ENCODE data around the gene RAG2.

Gene RAG2

DNA sequence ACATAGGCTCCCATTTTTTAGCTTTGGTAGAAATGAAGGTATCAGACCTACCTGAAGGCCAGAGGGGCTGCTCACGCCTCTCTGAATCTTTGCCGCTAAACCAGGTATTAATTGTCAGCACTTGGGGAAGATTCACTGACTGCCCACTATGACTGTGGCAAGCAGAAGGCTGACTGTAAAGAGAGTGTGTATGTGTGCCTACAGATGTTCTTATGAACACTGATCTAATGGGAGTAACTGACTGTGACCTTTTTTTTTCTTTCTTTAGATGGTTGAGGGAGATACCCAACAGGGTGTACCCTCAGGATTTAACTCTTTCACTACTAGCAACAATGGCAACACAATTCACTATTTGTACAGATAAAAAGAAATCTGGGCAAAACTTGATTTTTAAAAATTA, at the start of gene RAG2:
Gene RAG2, minus strand, starts transcription at position 186 of the 400 bp plus-strand sequence. CDS start 4,068 bp downstream, outside the sequence.
- DNase-seq (ENCODE audit: low read depth in 2 of 2), result no peak

DNA sequence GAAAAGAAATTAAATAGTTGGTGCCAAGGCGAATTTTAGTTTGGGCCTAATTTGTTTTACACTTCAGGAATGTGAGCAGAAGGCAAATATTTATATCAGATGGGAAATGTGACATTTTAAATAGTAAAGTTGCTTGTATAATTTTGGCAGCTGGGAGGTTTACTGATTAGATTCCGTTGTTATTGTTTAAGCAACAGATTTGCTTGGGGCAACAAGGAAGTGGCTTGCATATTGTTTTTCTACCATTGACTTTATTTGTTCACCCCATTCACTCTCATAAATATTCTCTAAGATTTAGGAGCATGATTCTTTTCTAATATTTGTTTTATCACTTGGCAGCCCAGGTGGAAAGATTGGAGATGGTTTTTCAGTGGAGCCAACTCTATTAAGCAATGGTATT, 40.5 kb upstream of the RAG2 start:
- no peak for DNase-seq (ENCODE audit: low read depth in 2 of 2)

DNA sequence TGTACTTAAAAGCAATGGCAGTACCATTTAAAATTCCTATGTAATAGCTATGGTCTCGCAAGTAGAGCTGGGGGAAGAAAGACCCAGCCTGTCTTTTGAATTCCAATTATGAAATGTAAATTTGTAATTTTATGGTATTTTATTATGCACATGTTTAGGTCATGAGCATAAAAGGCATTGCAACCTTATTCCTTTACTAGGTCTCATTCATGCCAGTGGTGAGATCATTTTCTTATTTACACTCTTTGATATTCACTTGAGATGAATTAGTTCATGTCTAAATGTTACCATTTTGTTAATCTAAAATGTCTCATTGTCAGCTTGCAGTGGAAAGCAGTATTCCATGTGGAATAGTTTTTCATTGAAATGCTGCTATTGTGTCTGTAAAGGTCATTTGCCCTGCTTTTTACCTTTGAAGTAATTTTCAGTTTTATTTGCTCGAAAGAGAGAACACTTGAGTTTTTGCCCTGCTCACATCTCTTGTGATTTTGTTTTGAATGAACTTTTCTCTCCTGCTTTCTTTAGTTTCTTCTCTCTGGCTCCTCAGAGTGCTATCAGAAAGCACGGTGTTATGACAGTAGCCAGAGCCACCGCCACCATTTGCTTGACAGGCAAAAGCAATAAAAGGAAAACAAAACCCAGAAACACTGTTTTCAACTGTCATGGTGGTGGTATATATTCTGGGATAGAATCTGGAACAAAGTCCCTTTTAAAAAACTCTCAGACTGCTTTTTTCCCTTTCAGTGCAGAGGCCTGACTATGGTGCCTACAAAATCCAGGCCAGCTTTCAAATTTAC, 37.2 kb upstream of the RAG2 start:
- DNase-seq (ENCODE audit: low read depth in 2 of 2), result no peak

DNA sequence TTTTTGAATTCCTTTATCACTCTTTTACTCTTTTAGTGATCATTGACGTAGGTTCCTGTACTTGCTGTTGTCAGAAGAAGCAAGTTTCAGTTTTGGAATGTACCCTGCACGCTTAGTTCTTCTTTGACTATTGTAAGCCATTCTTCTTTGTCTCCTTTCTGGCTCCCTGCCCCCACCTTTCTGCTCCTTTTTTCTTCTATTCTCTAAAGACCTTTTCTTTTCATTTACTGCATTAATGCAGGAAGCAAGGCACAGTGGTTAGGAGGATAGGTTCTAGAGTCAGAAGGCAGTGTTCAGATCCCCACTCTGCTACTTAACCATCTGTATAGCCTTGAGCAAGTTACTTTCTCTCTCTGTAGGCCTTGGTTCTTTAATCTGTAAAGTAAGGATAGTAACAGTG, 33.7 kb upstream of the RAG2 start:
- DNase-seq (ENCODE audit: low read depth in 2 of 2), result no peak

DNA sequence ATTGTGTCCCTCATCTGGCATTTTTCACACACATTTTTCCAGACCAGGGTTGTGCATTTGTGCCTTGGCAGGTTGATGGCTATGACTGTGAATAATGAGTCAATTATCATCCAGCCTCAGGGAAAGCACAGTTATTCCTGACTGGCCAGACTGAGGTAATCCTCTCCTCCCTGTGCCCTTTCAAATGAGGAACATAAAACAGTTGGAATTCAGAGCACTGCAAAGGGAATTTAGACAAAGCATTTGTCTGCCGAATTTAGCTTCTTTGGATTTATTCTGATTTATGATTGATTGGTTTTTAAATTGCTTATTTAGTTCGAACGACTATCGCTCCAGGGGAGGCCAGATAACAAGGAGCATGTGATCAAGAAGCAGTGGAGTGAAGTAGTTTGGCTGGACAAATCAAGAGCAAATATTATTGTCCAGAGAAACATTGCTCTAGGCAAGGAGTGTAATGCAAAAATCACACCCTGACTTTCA, 30.8 kb upstream of the RAG2 start:
- no peak for DNase-seq (ENCODE audit: low read depth in 2 of 2)

DNA sequence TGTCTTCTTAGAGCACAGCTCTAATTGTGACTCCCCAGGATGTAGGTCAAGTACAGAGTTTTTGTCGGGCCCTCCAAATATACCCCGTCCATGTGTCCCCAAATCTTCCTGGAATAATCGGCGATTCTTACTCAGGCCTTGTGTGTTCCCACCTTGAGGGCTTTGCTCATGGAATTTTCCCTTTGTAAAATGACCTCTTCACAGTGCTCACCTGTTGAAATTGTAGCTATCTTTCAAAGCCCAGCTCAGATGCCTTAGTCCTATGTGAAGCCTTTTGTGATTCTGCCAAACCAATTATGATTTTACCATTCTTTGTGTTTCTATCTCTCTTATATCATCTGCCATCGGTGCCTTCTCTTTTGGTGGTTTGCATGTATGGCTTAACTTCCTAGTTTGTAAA, 30.1 kb upstream of the RAG2 start:
- no peak for DNase-seq (ENCODE audit: low read depth in 2 of 2)

DNA sequence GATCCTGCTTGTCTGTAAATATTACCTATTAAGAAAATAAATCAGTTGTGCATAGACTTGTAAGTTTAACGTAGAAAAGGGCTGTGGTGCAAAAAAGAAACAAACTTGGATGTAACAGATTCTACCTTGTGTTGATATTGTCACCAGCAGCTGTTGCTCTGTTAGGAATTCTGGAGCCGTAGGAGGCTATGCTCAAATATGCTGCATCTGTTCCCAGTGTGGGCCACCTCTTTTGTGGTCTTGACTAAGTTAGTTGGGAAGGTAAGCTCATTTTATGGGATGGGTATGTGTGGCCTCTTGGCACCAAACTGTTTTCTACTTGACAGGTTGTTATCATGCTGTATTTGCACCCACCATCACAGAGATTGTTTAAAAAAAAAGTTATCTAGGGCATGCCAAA, 29.4 kb upstream of the RAG2 start:
- DNase-seq (ENCODE audit: low read depth in 2 of 2), result no peak

DNA sequence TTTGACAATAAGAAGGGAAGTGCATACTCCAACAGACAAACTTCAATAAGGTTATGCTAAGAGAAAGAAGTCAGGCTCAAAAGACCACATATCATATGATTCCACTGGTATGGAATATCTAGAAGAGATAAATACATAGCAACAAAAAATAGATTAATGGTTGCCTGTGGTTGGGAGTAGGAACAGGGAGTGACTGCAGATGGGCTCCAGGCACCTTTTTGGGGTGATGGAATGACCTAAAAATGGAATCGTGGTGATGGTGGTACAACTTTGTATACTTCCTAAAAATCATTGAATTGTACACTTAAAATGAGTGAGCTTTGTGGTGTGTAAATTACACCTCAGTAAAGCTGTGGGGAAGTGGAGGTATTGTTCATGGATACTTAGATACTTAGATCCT, 29.0 kb upstream of the RAG2 start:
- DNase-seq (ENCODE audit: low read depth in 2 of 2), result no peak

DNA sequence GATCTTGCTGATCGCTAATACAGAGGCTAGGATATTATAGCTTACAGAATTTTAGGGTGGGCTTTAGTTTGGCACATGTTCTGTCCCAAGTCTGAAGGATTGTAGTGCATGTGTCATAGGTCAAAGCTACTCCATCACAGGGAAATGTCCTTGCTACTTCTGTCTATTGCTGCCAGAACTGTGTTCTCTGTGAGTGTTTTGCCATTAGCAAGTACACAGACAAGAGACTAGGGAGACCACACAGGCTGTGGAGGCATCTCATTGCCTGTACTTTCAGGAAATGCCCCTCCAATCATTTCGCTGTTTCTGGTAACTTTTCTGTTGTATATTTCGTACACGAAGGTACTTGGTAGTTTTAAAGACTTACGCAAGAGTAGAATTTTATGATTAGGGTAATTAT, 25.5 kb upstream of the RAG2 start:
- no peak for DNase-seq (ENCODE audit: low read depth in 2 of 2)

DNA sequence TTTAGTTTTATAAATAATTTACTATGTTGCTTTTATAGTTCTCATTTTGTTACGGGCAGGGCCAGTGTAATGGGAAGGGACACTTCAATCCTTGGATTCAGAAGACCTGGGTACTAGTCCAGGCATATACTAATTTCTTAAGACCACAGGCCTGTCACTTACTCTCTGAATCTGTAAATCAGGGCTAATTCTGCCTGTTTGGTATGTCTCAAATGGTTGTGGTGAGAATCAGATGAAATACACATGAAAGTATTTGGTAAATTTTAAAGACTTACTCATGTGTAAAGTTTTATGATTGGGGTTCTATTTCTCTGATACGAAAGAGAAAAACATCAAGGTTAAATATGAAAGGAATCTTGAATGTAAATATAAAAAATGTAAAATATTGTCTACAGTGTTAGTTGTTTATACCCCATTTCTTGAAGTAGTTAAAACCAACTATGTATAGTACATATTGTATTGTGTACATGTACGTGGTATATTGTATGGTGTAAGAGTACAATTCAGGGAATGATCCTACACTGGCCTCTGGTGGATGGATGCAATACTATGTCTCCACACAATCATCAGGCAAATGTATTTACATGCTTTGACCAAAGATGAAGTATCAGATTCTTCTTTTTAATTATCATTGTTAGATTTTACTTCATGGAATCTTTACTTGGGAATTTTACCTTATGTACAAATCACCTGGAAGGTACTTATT, 24.5 kb upstream of the RAG2 start:
- DNase-seq (ENCODE audit: low read depth in 2 of 2), result no peak

DNA sequence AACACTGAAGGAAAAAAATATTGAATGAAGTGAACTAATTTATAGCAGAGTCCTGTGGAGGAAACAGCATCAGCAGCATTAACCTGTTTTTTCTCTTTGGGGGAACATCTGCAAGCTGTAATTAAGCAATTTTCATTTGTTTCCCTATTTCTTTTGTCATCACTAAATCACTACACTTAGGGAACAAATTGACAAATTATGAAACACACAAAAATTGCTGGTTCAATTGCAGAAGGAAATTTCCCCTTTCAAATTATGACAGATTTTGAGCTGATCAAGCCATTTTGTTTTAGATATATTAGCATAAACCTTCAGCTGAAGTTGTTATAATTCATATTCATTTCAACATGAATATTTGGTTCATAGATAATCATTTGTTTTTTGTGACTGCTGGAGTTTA, 22.2 kb upstream of the RAG2 start:
- DNase-seq (ENCODE audit: low read depth in 2 of 2), result no peak

DNA sequence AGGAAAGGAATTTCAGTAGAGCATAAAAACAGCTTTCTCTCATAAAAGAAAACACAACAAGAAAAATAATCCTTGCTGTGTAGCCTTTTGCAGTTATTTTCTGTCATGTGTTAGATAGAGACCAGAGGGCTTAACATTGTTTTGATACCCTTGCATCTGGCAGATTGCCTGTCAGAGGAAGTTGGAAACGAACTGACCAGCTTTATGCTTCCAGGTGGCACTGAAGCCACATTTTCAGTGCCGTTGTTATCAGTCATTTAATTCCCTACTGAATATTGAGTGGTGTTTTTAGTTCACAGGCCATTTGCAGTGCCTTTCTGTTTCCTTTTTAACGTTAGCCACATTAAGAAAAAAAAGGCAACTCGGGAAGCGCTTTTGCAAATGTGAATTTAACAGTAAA, 21.5 kb upstream of the RAG2 start:
- no peak for DNase-seq (ENCODE audit: low read depth in 2 of 2)

DNA sequence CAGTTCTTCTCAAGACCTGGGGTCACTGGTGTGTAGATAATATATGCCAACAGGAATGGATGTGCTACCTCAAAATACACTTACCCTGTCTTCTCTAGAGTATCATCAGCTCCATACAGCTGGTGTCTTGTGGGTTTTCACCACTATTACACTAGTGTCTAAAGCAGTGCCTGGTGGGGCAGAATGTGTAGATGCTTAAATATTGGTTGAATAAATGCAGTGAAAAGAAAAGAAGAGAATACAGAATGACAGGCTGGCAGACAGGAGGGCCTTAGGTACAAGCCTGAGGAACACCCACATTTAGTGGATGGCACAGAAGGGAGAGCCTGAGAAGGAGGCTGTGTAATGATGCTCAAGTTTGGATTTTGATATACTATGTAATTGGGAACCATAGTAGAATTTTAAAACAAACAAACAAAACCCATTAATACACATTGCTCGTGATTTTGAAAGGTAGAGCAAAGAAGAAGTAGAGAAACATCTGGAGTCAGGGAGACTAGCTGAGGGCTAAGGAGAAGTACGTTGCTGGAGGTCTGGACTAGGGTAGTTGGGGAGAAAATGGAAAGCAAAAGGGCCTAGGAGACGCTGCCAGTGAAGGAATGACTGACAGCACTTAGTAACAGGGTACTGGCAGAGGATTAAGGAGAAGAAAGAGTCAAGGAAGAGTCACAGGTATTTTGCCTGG, 20.5 kb upstream of the RAG2 start:
- DNase-seq (ENCODE audit: low read depth in 2 of 2), result no peak

DNA sequence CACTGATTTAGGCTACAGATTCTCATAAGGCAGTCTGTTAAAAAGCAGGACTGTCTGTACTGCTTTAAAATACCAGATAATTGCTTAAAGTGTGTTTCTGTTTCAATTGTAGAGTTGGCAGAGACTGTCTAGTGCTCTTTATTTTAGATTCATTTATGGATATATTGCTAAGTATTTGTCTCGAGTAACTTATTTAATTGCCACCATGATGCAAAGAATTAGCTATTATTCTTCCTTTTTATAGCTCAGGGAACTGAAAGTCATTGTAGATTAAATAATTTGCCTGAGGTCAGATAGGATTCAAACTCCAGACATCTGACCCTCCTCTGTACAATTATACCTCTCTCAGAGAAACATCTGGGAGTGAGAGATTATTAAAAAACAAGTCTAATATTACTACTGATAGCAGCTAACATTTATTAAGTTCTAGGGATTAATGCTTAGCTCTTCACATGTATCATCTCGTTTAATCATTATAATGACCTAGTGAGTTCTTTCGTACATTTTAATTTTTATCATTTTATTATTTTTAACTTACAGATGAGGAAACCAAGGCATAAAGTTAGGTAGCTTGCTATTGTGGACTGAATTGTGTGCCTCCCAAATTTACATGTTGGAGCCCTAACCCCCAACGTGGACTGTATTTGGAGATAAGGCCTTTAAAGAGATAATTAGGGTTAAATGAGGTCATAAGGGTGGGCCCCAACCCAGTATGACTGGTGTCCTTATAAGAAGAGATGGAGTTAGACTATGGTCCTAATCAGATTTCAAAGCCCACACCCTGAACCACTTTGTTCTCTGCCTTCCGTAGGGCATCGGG, 19.7 kb upstream of the RAG2 start:
- no peak for DNase-seq (ENCODE audit: low read depth in 2 of 2)

DNA sequence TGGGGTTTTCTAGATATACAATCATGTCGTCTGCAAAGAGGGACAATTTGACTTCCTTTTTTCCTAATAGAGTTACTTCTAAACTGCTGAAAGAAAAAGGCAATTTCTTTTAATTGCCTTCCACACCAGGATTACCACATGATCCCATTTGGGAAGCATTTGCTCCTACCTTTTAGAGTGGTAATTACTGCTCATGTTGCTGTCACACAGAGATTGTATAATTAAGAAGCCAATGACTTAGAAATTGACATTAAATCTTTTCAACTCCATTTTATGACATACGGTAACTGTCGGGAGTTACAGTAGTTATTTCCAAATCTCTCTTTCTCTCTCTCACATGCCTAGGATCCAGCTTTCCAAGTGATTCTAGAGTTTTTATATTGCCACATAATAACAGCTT, 17.8 kb upstream of the RAG2 start:
- DNase-seq (ENCODE audit: low read depth in 2 of 2), result no peak

DNA sequence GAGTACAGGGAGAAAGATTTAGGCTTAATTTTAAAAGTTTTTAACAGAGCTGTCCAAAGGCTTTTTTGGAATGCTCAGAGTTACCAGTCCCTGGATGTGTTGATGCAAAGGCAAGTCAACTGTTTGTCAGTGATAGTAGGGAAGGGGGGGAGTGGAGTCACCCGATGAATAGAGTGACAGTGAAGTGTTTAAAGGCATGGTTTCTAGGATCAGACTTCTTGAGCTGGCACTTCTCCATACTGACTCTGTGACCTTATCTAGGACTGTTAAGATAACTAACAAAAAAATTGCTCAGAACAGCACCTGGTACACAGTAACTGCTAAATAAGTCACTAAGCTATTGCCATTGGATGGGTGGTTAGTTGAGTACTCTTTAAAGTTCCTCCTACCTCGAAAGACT, 11.3 kb upstream of the RAG2 start:
- no peak for DNase-seq (ENCODE audit: low read depth in 2 of 2)

DNA sequence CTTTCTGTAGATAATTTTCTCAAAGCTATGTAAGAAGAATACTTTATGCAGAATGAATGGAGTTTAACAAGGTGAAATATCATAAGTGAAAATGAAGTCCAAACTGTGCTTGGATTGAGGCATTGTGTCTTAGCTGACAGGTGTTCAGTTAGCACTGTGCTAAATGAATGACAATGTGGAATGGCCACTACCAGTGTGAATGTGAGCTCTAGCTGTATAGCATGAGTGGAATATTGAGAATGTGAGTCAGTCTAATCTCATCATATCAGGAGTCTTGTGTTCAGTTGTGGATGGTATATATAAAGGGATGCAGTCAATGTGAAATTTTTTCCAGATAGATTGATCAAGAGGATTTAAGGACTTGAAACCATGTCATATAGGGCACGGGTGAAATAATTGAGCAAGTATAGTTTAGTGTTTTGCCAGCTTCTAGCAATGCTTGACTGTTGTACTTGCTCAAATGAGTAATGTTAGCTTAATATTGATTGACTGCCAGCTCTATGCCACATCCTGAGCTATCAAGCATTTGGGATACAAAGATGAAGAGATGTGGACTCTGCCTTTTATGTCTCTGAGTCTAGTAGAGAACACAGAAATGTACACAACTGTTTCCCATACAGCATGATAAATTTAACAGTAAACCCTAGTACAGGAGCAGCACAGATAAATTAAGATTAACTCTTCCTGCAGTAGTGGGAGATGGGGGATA, 10.6 kb upstream of the RAG2 start:
- no peak for DNase-seq (ENCODE audit: low read depth in 2 of 2)

DNA sequence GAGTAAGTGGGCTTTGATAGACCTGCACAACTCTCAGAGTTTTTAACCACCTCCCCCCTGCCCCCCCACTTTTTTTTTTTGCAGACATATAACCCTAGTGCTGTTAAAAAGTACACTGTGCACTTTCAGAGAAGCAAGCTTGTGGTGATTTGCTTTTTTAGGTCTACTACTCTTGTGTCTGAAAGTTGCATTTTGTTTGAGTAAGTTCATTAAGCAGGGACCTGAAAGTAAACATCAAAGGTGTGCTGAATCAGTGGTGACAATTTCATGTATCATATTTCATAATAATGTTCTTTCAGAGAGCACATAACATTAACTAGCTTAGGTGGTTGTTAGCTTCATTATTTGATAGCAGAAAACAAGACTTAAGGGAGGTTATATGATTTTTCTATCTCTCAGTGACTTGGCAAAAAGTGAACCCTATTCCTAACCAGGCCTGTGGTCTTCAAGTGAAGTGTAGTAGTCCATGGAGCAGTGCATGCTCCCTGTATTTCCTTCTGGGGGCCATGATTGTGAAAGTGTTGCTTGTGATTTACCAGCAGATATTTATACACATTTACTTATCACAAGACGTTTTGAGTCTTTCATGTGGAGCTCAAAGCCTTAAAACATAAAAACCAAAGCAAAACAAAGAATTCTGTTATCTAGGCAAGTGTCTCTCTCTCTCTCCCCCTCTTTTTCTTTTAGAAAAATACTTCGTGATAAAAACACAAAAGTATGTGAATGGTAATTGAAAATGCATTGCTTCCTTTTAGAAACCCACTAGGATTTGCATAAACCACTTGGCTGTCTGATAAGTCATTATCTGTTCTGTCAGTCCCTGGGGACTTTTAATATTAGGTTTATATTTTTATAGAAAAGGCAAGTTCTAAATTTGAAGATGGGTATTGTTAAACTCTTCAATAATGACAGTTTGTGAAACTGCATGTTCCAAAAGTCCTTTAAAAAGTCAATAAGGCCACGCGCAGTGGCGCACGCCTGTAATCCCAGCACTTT, 7.5 kb upstream of the RAG2 start:
- no peak for DNase-seq (ENCODE audit: low read depth in 2 of 2)

DNA sequence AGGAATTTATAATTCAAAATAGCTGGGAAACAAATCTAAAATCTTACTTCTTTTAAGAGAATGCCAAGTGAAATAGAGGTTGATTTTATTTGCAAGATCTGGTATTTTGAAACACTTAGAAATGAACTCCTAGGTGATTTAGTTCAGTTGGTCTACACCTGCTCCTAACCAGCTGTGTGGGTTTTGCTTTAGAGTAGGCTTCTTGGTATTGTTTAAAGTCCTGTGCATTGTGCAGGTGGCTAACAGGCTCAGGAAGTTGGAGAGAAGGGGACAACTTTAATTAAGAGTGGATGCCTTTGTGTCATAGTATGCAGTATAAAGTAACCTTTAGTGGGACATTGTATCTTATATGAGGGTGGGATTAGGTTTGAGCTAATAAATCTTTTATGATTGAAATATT, 4.1 kb upstream of the RAG2 start:
- no peak for DNase-seq (ENCODE audit: low read depth in 2 of 2)

DNA sequence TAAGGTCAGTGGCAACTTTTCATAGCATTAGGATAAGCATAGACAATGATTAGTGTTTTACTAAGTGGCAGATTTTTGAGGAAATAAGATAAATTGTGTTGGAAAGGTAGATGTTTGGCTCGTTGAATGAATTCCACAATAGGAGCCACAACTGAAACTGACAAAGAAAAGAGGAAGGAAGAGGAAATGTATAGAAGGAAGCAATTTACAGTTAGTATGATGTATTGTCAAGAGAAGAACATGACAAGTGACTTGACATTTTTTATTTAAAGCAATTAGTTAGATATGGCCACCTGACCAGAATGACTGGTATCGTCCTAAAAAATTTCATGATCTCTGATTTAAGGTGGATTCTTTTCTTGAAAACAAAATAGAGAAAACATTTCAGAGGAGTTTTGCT, 3.1 kb upstream of the RAG2 start:
- no peak for DNase-seq (ENCODE audit: low read depth in 2 of 2)

Data from stimulated activated CD8-positive, alpha-beta memory T cell treated with anti-CD3 and anti-CD28 coated beads, Interleukin-7, amount 100 ng/mL, for 4 hours (primary cell).